HUDEP-2 (cell line): ENCODE measurements around the gene HAS3.
"Not testable (repeated sequence)": the region's sequence is repeated elsewhere in the genome, so short reads cannot be mapped to it uniquely, and the experiment has no call there.

Source experiments
- DNase-seq, 76 experiments: peaks; one replicate each; lab custom pipeline; 2025; ENCODE audit not compliant: unreplicated experiment in 76 of 76; lab: John Stamatoyannopoulos, UW

The HAS3 gene

DNA sequence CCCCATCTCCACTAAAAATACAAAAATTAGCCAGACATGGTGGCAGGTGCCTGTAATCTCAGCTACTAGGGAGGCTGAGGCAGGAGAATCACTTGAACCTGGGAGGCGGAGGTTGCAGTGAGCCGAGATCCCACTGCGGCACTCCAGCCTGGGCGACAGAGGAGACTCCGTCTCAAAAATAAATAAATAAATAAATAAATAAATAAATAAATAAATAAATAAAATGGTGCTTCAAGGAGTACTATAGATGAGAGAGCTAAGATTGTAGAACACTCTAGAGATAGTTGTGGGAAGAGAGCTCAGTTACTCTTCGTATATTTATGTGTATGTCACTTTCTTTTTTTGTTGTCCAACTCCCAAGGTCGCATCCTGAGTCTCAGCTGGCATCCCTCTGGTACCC, 34.0 kb downstream of the HAS3 start:
- DNase-seq, result not testable (repeated sequence)

DNA sequence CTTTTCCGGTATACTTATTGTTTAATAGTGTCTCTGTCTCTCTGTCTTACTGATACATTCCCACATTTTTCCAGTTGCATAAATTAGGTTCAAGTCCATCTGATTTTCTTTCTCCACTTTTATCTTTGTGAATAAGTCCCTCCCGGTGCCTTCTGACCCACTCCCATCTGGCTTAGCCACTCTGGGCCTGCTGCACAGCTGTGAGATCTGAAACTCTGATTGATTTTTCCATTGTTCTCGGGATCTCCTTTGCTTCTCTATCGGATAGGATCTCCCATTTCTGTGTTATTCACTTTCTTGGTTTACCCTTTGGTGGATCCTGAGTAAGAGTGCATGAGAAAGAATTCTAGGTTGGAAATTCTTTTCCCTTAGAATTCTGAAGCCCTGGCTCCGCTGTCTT, 35.6 kb downstream of the HAS3 start:
- no peak for DNase-seq

DNA sequence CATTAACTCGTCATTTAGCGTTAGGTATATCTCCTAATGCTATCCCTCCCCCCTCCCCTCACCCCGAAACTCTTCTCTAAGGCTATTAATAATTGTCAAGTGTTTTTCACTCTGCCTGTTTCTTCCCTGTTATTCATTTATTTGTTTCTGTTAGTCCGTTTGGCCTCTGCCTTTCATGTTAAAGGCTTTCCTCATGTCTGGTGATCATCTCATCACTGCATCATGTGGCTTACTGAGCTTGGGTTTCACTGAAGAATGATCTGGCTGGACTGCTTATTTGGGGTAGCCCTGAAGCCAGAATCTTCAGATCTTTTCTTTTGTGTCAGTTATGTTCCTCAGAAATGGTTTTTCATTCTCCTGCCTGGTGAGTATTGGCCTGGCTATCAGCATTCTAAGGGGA, 36.5 kb downstream of the HAS3 start:
- no peak for DNase-seq

DNA sequence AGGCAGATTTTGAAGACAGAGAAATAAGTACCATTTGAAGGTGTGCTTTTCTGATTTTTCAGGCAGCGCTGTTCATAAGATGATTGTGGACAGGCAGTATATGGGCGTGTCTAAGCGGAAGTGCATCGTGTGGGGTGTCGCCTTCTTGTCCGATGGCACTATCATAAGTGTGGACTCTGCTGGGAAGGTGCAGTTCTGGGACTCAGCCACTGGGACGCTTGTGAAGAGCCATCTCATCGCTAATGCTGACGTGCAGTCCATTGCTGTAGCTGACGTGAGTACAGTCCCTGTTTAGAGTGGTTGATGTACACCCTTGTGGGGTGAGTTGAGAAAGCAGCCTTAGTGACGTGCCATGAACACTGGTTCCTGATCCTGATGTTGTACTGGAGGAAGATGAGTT, 37.7 kb downstream of the HAS3 start:
- peak in 4 of 76 experiments; percentile 3 to 39 (median 7) for DNase-seq

DNA sequence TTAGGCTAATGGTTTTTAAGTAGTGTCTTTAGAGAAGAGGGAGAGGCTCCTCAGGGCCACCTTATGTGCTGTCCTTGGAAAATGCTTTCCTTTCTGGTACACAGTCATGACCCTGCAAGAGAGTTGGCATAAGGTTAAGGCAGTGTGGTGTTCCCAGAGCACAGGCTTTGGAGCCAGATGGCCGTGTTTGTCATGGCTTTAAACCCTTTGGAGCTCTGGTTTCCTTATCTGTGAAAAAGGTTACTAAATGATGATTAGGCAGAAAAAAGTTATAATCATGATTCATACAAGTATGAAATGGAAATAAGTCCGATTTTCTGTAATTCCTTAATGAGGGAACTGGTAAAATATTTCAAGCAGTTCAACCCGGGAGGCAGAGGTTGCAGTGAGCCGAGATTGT, 40.2 kb downstream of the HAS3 start:
- DNase-seq, result no peak

DNA sequence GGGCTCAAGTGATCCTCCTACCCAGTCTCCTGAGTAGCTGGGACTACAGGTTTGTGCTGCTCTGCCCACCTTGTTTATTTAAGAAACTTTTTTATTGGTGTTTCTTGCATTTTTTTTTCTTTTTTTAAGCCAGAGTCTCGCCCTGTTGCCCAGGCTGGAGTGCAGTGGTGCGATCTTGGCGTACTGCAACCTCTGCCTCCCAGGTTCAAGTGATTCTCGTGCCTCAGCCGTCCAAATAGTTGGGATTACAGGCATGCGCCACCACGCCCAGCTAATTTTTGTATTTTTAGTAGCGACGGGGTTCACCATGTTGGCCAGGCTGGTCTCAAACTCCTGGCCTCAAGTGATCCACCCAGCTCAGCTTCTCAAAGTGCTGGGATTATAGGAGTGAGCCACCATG, 44.2 kb downstream of the HAS3 start:
- DNase-seq, result not testable (repeated sequence)

DNA sequence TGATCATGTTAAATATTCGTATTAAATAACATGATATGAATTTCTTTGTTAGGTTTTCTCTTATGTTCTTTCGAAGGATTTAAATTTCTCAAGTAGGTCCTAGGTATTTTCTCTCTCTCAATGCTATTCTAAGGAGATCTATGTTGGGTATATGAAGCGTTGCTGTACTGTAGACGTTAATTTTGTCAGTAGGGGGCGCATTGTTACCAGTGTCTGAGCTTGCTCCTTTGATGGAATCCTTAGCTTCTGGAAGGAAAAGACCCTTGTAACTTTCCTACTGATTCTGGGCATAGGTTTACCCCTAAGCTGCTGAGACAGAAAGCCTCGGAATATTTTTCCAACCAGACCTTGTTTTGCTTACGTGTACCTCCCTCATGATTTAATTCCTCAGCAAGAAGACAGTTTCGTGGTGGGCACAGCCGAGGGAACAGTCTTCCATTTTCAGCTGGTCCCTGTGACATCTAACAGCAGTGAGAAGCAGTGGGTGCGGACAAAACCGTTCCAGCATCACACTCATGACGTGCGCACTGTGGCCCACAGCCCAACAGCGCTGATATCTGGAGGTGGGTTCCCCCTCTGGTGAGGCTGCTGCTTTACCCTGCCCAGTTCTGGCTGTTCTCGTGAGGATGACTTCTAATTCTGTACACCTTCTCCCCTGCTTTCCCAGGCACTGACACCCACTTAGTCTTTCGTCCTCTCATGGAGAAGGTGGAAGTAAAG, 44.9 kb downstream of the HAS3 start:
- peak in 29 of 76 experiments; percentile 8 to 61 (median 37) for DNase-seq

DNA sequence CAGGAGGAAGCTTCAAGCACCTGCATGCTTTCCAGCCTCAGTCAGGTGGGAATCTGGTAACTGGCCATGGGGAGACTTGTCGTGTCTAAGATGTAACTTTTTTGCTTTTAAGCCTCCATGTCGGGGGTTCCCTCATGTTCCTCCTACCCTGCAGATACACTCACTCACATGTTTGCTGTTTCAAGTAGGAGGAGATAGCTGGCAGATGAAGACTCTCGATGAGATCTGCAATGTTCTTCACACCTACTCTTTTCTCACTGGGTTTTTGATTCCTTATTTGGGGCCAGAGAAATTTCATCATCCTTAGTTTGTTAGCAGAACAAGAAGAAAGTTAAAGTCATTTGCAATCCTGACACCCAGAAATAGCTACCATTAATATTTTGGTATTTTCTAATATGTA, 51.7 kb downstream of the HAS3 start:
- DNase-seq, result no peak

DNA sequence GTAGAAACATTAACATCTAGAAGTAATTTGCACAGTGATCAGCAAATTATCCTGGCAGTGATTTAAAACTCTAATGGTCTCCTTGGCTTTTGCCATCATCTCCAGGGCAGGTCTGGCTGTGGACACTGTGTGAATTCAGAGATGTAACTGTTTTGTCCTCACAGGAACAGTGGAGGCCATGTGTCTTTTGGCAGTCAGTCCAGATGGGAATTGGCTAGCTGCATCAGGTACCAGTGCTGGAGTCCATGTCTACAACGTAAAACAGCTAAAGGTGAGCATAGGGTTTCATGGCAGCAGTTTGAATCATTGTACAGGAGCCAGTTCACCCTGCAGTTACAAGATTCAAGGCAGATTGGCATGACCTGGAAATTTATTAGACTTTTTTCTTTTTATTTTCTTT, 54.7 kb downstream of the HAS3 start:
- no peak for DNase-seq

DNA sequence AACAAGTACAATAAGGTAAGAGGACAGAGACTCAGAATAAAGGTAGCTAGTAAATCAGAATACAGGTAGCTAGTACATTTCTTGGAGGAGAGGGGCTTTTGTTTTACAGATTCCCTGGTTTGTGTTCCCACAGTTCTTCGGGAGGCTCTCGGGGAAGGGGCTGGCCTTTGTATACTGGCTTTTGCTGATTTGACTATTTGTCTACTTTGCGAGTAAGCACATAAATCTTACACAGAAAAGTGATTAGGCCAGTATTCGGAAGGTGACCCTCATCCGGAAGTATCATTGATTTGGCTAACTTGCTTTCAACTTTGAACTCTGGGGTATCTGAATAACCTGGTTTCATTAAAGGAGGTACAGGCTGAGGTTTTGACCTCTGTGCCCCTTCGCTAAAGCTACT, 60.1 kb downstream of the HAS3 start:
- no peak for DNase-seq

DNA sequence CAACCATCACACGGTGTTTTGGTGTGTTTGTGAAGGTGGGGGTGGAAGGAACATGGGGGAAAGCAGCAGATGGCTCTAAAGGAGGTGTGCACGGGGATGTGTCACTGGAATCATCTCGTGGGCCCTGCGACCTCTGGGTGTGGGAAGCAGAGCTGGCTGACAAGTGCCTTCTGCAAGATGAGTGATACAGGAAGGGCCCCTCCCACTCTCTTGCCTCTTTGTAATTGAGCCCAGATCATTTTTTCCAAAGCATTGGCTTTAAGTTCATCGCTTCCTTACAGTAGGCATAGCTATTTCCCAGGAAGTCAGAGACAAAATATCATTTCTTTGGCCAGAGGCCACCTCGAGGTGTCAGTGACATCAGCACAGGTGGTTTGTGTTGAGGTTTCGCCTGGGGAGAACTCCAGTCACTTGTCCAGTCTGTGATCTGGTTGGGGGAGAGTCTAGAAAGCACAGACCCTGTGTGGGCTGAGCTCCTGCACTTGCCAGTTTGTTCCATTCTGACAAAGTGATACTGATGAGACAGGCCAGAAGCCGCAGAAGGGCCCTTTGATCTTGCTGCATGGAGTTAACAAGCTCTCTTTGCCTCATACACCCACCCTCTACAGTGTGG, 60.9 kb downstream of the HAS3 start:
- DNase-seq, result peak in 6 of 76 experiments; percentile 5 to 22 (median 12)

DNA sequence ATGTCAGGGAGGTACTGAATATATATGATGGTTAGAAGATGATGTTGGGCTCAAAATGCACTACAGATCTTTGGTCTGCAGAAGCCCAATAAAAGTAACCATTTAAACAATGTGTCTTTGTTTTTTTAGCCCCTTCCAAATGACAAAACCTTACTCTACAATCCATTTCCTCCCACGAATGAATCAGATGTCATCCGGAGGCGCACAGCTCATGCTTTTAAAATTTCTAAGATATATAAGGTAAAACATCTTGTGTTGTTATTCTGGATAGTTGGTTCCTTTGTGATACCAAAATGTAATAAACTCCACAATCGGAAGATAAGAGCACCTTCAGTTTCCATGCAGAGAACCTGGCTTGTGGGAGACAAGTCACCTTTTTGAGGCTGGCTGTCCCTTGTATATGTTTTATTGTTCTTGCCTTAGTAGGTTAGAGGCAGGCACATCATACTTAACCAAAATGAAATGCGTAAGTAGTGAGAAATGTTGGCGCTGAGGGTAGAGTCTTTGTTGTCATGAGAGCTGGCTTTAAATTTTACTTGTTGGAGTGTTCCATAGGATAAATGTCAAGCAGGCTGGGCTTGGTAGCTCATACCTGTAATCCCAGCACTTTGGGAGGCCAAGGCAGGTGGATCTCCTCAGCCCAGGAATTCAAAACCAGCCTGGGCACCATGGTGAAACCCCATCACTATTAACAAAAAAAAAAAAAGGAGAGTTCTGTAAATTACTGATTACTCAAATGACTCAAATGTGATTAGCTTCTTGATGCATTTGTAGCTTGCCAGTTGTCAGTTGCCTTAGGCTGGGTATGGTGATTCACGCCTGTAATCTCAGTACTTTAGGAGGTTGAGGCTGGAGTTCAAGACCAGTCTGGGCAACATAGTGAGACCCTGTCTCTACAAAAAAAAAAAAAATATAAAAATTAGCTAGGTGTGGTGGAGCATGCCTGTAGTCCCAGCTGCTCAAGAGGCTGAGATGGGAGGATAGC, 61.8 kb downstream of the HAS3 start:
- no peak for DNase-seq
